NCI-H748 (cell line): ENCODE results near the gene WFIKKN1.

Source experiments
- DNase-seq: peaks from one replicate; lab custom pipeline; 2025; ENCODE audit not compliant: unreplicated experiment; lab: John Stamatoyannopoulos, UW

WFIKKN1 gene, protein sequence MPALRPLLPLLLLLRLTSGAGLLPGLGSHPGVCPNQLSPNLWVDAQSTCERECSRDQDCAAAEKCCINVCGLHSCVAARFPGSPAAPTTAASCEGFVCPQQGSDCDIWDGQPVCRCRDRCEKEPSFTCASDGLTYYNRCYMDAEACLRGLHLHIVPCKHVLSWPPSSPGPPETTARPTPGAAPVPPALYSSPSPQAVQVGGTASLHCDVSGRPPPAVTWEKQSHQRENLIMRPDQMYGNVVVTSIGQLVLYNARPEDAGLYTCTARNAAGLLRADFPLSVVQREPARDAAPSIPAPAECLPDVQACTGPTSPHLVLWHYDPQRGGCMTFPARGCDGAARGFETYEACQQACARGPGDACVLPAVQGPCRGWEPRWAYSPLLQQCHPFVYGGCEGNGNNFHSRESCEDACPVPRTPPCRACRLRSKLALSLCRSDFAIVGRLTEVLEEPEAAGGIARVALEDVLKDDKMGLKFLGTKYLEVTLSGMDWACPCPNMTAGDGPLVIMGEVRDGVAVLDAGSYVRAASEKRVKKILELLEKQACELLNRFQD

DNA sequence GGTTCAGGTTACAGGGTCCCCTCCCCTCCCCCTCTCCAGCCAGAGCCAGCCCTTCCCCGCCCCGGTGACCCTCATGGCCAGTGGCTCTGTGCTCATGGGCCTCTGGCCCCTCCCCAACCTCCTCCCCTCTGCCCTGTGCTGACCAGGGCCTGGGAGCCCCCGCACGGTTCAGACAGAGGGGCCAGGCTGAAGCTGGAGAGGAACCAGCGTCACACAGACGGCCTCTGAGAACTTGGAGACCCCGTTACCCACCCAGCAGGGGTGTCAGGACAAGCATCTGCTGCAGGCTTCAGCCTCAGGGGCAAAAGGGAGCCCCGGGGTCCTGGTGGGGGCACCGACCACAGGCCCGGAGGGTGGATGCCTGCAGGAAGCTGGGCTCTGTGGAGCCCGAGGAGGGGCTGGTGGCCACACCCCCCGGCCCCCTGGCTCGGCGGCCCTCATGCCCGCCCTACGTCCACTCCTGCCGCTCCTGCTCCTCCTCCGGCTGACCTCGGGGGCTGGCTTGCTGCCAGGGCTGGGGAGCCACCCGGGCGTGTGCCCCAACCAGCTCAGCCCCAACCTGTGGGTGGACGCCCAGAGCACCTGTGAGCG is at the start of gene WFIKKN1:
Gene WFIKKN1 (plus strand): TSS at position 171 of the 591 bp plus-strand sequence. CDS start 269 bp downstream, at position 440.
- DNase-seq = peak; percentile 55

DNA sequence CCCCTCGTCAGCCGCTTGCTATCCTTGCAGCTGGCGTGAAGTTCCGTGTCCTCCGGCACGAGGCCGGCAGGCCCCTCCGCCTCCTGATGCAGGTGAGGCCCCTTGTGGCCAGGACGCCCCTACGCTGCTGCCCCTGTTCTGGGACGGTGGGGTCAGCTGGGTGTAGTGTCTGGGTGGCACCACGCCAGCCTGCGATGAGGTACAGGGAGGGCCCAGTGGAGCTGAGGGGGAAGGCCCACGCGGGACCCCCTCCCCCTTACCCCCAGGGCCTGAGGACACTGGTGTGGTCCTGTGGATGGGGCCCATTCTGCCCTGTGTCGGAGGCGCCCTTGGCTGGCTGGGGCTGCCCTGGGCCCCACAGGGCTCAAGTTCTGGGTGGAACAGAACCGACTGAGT is 48.6 kb upstream of the WFIKKN1 start:
- no peak for DNase-seq

DNA sequence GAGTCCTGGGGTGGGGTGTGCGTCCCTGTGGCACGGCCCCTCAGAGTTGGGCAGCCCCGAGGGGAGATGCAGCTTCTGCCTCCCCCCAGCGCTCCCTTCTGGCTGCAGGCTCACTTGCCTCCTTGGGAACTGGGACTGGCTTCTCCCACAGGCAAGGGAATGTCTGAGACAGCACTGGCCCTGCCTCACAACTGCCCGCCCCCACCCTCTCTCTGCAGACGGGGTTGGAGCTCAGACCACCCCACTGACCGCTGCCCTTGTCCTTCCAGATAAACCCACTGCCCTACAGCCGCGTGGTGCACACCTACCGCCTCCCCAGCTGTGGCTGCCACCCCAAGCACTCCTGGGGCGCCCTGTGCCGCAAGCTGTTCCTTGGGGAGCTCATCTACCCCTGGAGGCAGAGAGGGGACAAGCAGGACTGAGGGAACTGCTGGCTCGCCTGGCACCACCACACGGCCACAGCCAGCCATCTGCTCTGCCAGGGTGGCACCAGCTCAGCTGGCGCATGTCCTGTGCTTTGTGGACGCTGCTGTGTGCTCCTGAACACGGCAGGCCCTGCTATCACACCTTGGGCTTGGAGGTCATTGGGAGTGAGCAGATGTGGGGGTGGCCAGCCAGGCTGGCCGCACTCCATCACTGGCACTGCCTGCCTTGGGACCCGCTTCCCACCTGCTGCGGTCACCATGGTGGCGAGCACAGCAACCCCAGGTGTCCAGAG is 48.0 kb upstream of the WFIKKN1 start:
- no peak for DNase-seq

DNA sequence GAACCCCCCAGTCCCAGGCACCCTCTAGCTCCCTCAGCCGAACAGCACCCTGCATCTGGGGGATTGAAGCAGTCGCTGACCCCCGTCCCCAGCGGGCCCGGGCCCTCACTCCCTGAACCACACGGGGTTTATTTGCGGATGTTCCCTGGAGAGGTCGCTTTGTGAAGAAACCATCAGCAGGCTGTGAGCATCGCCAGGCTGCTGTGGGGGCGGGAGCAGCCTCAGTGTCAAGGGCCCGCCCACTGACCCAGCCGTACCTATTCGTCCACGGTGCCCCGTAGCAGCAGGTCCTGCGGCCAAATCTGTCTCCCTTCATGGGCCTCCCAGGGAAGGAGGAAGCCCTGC is 47.3 kb upstream of the WFIKKN1 start:
- peak; percentile 14 for DNase-seq

DNA sequence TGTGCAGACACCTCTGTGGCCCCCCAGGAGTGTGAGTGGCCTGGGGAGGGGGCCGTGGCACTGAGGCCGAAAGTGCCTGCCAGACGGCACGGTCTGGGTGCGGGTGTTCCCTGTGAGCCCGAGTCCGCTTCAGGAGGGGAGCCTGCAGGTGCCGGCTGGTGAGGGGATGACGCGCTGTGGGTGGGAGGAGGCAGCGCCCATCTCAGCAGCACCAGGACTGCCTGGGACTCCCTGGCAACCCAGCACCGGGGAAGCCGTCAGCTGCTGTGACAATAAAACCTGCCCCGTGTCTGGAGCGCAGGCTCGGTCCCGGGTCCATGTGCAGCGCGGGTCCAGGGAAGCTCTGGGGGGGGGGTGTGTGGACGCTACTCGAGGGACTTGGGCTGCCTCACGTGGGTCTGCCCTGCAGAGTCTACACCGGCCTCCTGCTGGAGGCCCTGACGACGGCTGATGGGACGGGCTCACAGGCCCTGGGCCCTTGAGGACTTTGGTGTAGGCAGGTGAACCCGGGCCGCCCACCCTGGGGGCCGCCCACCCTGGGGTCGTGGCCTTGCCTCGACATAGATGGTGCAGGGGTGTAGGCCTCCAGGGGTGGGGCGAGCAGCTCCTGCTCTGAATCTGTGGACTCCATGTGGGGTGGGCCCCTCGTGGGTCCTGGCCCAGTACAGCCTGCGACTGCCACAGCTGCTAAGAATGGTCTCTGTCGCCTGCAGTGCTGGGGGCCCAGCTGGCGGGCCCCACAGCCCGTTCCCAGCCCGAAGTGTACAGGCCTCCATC is 46.8 kb upstream of the WFIKKN1 start:
- DNase-seq = peak; percentile 31

DNA sequence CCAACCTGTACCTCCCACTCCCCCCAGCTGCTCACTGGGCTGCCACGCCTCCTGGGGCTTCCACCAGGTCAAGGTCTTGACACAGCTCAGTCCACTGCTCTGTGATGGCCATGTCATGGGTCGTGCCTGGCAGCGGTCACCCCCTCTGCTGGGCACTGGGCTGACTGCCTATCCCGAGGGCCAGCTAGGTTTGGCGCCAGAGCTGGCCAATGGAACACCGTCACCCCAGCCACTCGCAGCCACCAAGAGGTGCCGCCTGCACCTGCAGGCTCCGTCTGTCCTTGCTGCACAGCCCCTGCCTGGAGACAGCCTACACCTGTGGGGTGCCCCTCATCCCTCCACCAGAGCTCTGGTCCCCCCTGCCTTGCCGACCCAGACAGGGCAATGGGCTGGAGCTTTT is 45.4 kb upstream of the WFIKKN1 start:
- peak; percentile 29 for DNase-seq

DNA sequence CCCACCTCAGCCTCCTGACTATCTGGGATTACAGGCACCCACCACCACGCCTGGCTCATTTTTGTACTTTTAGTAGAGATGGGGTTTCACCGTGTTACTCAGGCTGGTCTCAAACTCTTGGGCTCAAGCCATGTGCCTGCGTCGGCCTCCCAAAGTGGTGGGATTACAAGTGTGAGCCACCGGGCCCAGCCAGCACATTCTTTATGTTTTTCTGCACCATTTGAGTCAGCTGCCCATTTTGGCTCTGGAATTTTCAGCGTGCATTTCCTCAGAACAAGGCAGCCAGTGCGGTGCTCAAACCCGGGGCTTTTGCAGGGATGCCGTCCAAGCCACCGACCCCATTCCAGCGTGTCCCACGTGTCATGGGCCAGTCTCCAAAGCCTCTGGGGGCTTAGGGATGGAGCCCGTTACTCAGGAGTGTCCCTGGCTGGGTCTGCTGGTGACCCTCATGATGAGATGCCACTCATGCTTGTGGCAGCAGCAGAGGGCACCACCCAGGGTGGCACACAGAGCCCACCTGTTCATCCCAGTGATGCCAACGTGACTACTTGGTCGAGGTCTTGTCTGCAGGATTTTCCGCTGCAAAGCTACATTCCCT is 44.6 kb upstream of the WFIKKN1 start:
- no peak for DNase-seq

DNA sequence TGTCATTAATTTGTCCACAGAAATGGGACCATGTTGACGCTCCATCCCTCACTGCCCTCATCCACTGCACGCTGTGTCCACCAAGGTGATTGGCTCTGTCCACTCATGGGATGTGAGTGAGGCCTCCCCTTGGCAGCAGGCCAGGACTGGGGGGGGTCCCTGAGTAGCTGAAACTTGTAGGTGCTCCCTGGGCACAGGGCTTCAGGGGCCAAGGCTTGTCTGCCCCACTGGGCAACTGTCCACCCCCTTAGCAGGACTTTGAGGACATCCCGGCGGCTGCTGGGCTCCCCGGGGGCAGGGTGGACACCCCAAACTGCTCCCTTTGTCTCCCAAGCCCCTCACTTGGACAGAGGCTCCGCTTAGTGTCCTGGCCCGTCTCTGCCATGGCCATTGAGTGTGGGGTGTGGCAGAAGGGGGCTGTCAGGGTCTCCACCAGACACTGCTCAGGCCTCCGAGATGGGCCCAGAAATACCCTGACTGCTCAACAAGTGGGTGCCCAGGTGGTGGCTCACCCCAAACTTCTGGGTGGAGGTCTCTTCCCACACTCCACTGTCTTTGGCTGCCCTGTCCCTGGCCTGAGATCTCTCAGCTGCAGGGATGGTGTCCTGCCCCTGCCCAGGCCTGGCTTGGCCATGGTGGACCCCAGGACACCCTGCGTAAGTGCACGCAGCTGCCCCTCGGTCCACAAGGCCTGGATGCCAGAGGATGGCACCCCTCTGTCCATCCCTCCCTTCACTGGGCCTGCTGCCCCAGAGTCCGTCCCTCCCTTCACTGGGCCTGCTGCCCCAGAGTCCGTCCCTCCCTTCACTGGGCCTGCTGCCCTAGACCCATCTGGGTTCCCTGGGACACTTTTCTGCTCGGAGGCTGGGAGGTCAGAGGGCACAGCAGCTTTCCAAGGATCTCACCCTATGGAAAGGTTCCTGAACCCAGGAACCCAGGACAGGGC is 43.9 kb upstream of the WFIKKN1 start:
- DNase-seq = no peak

DNA sequence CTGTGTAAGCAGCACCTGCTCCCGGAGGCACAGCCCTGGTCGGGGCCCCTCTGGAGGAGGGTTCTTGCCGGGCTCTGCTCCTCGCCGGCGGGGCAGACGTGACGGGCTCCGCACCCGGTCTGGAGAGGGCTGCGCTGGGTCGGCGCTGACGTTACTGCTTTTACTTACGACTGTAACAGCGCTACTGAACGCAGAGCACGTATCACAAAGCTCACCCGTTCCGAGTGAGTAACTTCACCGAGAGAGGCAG is 42.2 kb upstream of the WFIKKN1 start:
- peak; percentile 48 for DNase-seq

DNA sequence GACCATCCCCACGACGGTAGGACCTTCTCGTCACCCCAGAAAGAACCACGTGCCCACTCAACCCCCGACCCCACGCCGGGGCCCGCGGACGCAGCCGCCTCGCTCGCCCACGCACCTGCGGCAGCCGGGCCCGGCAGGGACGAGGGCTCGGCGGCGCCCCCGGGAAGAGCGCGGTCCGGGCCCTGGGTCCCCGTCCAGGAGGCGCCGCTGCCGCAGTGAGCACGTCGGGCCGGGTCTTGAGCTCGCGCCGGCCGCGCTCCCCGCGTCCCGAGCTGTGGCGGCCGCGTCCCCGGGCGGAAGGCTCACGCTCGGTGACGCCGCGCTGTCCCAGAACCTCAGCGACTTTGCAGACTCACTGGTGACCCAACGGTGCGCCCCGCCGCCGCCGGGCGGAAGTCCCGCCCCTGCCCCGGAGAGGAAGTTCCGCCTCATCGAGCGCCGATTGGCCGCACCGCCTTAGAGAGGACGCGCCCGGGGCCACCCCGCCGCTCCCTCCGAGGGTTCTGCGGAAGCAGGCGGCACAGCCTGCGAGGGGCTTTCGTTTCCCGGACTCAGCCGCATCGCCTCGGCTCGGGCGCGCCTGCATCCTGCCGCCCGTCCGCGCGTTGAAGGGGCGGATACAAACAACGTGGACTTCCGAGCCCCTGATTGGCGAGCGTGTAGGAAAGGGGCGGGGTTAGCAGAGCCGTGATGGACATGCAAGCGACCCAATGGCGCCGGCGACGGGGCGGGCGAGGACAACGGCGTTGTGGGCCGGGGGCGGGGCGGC is 41.7 kb upstream of the WFIKKN1 start:
- DNase-seq = peak; percentile 89

DNA sequence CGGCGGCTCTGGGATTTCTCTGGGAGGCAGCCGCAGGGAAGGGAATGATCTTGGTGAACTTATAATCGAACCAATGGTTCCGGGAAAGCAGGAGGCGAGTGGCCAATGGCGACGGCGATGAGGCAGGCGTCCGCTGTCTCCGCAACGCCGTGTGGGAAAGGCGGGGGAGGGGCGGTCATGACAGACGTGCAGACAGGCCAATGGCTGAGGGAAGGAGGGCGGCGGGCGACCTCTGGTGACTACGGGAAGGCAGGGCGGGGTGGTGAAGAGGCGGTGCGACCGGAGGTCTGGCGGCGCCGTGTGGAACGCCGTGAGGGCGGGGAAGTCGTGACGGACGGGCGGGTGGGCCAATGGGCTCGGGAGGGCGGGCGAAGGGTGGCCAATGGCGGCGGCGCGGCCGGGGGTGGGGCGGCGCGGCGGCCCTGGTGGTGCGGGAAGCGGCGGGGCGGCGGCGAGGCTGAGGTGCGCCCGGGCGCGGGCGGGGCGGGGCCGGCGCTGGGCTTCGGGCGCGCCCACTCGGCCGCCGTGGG is 41.1 kb upstream of the WFIKKN1 start, which contains the start of gene RAB40C:
Gene RAB40C (plus strand): TSS at position 409 of the 530 bp plus-strand sequence. CDS start 226 bp downstream, outside the sequence.
- peak; percentile 95 for DNase-seq

DNA sequence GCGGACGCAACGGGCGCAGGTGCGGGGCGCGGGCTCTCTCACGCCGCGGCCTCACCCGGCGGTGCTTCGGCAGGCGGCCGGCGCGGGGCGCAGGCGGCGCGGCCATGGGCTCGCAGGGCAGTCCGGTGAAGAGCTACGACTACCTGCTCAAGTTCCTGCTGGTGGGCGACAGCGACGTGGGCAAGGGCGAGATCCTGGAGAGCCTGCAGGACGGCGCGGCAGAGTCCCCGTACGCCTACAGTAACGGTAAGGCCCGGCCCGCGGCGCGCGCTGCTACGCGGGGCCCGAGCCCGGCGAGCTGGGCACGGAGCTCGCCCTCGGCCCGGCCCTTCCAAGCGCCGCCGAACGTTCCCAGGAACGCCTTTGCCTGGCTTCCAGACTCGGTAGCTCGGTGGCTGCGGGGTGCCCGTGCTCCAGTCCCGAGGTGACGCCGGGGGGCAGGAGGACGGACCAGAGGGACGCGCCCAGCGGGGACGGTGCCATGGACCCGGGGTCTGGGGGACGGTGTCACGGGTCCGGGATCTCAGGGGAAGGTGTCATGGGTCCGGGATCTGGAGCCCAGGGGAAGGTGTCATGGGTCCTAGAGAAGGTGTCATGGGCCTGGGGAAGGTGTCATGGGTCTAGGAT is 40.5 kb upstream of the WFIKKN1 start:
- DNase-seq = peak; percentile 65

DNA sequence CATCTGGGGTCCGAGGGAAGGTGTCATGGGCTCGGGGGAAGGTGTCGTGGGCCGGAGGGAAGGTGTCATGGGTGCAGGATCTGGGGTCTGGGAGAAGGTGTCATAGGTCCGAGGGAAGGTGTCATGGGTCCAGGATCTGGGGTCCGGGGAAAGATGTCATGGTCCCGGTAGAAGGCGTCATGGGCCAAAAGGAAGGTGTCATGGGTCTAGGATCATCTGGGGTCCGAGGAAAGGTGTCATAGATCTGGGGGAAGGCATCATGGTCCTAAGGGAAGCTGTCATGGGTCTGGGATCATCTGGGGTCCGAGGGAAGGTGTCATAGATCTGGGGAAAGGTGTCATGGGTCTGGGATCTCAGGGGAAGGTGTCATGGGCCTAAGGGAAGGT is 40.0 kb upstream of the WFIKKN1 start:
- DNase-seq = no peak

DNA sequence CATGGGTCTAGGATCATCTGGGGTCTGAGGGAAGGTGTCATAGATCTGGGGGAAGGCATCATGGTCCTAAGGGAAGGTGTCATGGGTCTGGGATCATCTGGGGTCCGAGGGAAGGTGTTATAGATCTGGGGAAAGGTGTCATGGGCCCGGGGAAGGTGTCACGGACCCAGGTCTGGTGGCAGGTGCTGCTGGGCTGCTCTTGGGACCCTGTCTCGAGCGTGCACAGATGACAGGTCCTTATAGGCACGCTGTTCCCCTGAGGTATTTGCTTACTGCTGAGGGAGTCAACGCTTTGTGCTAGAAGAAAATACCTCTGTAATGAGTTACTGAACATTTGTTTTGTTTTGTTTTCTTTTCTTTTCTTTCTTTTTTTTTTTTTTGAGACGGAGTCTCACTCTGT is 39.6 kb upstream of the WFIKKN1 start:
- no peak for DNase-seq

DNA sequence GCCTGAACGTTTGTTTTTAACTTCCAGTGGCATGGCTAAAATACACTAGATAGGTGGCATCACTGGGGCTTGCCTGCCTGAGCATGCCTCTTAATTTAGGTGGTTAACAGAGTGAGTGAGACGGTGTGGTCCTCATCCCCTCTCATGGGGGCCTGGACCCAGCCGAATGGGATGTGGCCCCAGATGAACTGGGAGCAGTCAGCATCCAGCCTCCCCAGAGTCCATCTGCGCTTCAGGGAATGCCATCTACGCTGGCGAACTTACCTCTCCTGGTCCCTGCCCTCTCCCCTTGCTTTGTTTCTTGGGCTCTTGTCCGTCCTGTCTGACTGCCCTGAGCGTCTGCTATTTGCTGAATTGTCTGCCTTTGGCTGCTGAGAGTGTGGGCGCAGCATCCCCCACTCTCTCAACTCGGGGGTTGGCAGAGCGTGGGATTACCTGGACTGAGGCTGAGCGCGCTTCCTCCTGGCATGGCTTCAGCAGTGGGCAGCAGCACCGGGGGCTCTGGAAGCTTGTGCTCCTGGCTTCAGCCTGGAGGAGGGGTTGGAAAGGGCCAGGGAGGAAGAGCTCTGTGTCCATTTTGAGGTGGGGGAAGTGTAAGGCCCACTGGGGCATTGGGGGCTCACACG is 38.8 kb upstream of the WFIKKN1 start:
- DNase-seq = no peak

DNA sequence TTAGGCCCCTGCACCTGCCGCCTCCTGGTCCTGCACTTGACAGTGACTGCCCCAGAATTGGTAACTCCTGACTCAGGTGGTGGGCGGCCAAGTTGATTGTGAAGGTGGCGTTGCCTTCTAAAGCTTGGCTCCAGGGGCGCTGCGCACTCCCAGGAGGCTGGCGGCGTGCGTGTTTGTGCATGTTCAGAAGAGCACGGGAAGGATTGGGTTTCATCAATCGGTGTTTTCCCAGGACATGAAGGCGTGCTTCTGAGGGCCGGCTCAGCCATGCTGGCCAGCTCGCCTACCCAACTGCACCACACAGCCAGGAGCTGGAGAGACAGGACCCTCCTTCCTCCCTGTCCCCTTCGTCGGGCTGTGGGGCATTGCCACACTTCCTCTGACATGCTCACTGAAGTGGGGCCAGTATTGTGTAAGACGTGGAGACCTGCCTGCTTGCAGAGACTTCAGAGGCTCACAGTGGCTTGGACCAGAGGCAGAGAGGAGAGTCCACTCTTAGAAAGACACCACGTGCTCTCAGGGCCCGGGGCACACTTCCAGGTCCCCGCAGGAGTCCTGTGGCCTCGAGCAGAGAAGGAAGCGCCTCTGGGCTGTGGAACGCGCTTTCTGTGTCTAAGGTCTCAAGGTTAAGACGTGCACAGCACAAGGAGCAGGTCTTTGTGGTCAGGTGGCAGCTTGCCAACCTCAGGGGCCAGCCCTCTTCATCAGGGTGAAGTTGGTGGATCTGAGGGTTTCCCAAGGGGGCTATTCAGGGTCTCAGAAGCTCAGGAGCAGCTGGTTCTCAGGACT is 38.1 kb upstream of the WFIKKN1 start:
- peak; percentile 16 for DNase-seq

DNA sequence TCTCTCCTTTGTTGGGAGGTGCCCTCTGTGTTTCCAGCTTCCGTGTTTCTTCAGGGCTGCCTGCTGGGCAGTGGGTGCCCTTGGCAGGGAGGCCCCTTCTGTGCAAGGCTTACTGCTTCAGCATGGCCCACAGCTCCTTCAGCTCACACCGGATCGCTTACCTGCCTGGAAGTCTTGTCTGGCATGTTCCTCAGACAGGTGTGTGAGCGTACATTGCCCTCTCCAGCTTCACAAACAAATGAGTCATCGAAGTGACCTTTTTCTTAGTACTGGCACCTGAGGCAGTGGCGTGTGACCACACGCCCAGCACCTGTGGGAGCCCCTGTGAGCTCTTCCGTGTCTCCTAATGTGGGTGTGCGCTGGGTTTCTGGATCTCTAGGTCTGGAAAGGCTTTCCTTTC is 37.4 kb upstream of the WFIKKN1 start:
- peak; percentile 3 for DNase-seq
